ENCODE data around the gene TIGD6.

Gene TIGD6

DNA sequence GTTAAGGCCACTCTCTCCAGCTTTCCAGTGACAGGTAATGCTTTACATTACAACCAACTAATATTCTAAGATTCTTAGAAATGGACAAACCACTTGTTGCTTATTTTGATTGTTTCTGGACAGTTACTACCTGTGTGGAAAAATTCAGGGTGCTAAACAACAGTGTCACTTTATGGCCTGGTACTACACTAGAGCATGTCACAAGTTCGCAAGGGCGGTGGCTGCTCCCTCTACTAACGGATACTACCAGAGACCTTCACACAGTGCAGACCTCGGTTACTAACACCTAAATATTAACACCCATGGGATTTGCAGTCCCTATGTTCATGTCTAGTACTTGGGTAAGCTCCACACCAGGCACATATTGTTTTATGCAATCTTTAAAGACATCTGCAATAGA is 13.5 kb upstream of the TIGD6 start:
- Histone ChIP-seq H3K4me3 (ENCODE audit: insufficient read depth in 1 of 2, low read depth in 1 of 2, low read length in 2 of 2) (no peak overlapping the region), H3K4ac (ENCODE audit: low read depth in 1 of 2, low read length in 2 of 2) (no peak overlapping the region), H2AFZ (ENCODE audit: low read depth, low read length) (no peak overlapping the region), H2BK5ac (ENCODE audit: low read depth, low read length, poor library complexity, severe bottlenecking) (no peak overlapping the region), H2BK15ac (ENCODE audit: low read depth, poor library complexity, severe bottlenecking) (no peak overlapping the region), H4K8ac (ENCODE audit: low read length) (no peak overlapping the region), H2AK5ac (ENCODE audit: low read length, severe bottlenecking) (no peak overlapping the region), H3K18ac (ENCODE audit: low read depth in 1 of 2, low read length in 2 of 2) (no peak overlapping the region), H3K27ac (ENCODE audit: low read length, poor library complexity, severe bottlenecking) (no peak overlapping the region), H3K9me3 (ENCODE audit: control insufficient read depth, low read length) (peaks cover 18% of the 10 kb centered on the region), H3K79me1 (replicated peaks; ENCODE audit: low read length, poor library complexity, severe bottlenecking) (peaks cover 28% of the 10 kb centered on the region), H3K4me2 (ENCODE audit: low read length, poor library complexity, severe bottlenecking) (no peak overlapping the region), H2BK12ac (ENCODE audit: low read length in 2 of 2) (no peak overlapping the region), H4K91ac (ENCODE audit: low read length) (no peak overlapping the region), H2BK120ac (ENCODE audit: low read depth, low read length) (no peak overlapping the region), H3K9ac (ENCODE audit: low read length) (no peak overlapping the region), H3K14ac (ENCODE audit: low read length in 2 of 2) (no peak overlapping the region), H3K4me1 (ENCODE audit: control insufficient read depth, insufficient read depth, low read depth, low read length) (peaks cover 3% of the 10 kb centered on the region), H3K27me3 (ENCODE audit: control insufficient read depth in 1 of 2, insufficient read depth in 1 of 2, low read length in 2 of 2) (no peaks in the 10 kb centered on the region), H3K23ac (ENCODE audit: low read length in 2 of 2) (no peak overlapping the region), H3K36me3 (ENCODE audit: control insufficient read depth in 1 of 2, insufficient read depth in 2 of 2, low read depth in 1 of 2, low read length in 2 of 2) (peaks cover 33 to 85% of the 10 kb centered on the region in 2 experiments)
- WGBS: 98% methylated on average over 4 of the region's 4 CpGs
- no peak for DNase-seq

DNA sequence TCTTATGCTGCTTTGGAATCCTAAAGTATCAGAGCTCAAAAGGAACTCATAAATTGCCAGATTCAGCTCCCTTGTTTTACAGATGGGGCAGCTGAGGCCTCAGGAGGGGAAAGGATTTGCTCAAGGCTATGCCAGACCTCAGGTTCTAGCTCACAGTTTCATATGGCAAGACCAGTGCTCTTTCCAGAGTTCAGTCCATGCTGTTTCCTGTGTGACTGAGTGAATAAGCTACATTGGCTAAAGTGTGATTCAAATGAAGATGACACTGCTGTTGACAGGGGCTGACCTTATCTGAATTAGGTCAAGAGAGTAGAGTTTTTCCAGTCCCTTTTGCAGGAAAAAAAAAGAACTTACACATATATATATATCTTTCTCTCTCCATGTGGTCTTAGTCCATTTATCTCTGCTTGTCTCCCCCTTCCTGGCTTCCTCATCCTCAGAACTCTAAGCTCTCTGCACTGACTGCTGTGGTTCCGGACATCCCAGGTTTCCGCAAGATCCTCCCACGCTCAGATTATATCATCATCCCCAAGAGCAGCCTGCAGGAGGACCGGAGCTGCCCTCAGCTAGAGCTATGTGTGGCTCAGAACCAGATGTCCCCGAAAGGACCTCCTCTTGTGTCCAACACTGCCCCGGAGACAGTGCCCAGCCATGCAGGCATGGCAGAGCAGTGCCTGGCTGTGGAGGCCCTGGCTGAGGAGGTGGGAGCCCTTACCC is 9.4 kb upstream of the TIGD6 start:
- Histone ChIP-seq H2BK12ac (ENCODE audit: low read length in 2 of 2) (no peak overlapping the region), H2BK15ac (ENCODE audit: low read depth, poor library complexity, severe bottlenecking) (no peak overlapping the region), H3K4me1 (ENCODE audit: control insufficient read depth, insufficient read depth, low read depth, low read length) (peaks cover 2% of the 10 kb centered on the region), H4K91ac (ENCODE audit: low read length) (no peak overlapping the region), H3K4ac (ENCODE audit: low read depth in 1 of 2, low read length in 2 of 2) (no peak overlapping the region), H2BK5ac (ENCODE audit: low read depth, low read length, poor library complexity, severe bottlenecking) (no peak overlapping the region), H2AFZ (ENCODE audit: low read depth, low read length) (no peak overlapping the region), H2AK5ac (ENCODE audit: low read length, severe bottlenecking) (no peak overlapping the region), H3K23ac (ENCODE audit: low read length in 2 of 2) (no peak overlapping the region), H2BK120ac (ENCODE audit: low read depth, low read length) (no peak overlapping the region), H3K36me3 (ENCODE audit: control insufficient read depth in 1 of 2, insufficient read depth in 2 of 2, low read depth in 1 of 2, low read length in 2 of 2) (peaks cover 22 to 94% of the 10 kb centered on the region in 2 experiments), H3K4me3 (ENCODE audit: insufficient read depth in 1 of 2, low read depth in 1 of 2, low read length in 2 of 2) (no peak overlapping the region), H3K79me1 (replicated peaks; ENCODE audit: low read length, poor library complexity, severe bottlenecking) (peaks cover 32% of the 10 kb centered on the region), H3K14ac (ENCODE audit: low read length in 2 of 2) (no peak overlapping the region), H3K9ac (ENCODE audit: low read length) (peak overlapping the region; percentile 17), H3K18ac (ENCODE audit: low read depth in 1 of 2, low read length in 2 of 2) (no peak overlapping the region), H4K8ac (ENCODE audit: low read length) (no peak overlapping the region), H3K9me3 (ENCODE audit: control insufficient read depth, low read length) (peaks cover 6% of the 10 kb centered on the region), H3K4me2 (ENCODE audit: low read length, poor library complexity, severe bottlenecking) (no peak overlapping the region), H3K27ac (ENCODE audit: low read length, poor library complexity, severe bottlenecking) (no peak overlapping the region), H3K27me3 (ENCODE audit: control insufficient read depth in 1 of 2, insufficient read depth in 1 of 2, low read length in 2 of 2) (no peaks in the 10 kb centered on the region)
- peak; percentile 10 for DNase-seq
- WGBS: 99% methylated on average over 6 of the region's 6 CpGs

DNA sequence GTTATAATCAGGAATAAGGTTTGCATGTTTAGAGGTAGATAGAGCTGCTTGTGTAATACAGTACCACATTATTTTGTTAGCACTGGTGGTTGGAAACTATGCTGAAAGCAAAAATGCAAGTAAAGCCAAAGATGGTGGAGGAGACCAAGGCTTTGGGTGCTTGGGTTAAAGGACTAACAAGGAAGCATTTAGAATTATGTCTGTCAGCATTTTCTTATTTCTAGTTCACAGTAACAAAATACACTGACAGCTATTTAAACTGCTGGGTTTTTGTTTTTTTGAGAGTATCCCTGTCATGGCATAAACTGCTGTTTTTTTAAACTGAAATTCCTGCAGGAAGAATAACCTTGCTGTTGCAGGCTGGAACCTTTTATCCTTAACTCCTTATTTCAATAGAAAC is 6.6 kb upstream of the TIGD6 start:
- Histone ChIP-seq H3K9me3 (ENCODE audit: control insufficient read depth, low read length) (no peaks in the 10 kb centered on the region), H3K79me1 (replicated peaks; ENCODE audit: low read length, poor library complexity, severe bottlenecking) (peaks cover 31% of the 10 kb centered on the region)
- no peak for DNase-seq

DNA sequence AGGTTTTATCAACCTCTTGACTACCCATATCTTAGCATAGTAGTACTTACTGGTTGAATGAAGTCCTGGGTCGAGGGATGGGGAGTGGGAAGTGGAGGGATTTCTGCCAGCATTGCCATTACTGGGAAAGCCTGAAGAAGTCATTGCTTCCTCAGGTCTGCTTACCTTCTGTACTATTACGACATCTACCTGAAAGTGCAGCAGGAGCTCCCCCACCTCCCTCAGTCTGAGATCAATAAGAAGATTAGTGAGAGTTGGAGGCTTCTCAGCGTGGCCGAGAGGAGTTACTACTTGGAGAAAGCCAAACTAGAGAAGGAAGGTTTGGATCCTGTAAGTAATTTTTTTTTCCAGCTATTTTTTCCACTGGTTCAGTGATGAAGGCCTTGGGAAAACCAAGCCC is 5.9 kb upstream of the TIGD6 start:
- Histone ChIP-seq H3K18ac (ENCODE audit: low read depth in 1 of 2, low read length in 2 of 2) (no peak overlapping the region), H3K4me3 (ENCODE audit: insufficient read depth in 1 of 2, low read depth in 1 of 2, low read length in 2 of 2) (no peak overlapping the region), H4K8ac (ENCODE audit: low read length) (no peak overlapping the region), H2AFZ (ENCODE audit: low read depth, low read length) (no peak overlapping the region), H3K4me1 (ENCODE audit: control insufficient read depth, insufficient read depth, low read depth, low read length) (peaks cover 4% of the 10 kb centered on the region), H2BK12ac (ENCODE audit: low read length in 2 of 2) (no peak overlapping the region), H3K9me3 (ENCODE audit: control insufficient read depth, low read length) (no peaks in the 10 kb centered on the region), H2AK5ac (ENCODE audit: low read length, severe bottlenecking) (no peak overlapping the region), H3K4me2 (ENCODE audit: low read length, poor library complexity, severe bottlenecking) (no peak overlapping the region), H3K36me3 (ENCODE audit: control insufficient read depth in 1 of 2, insufficient read depth in 2 of 2, low read depth in 1 of 2, low read length in 2 of 2) (peaks cover 15 to 74% of the 10 kb centered on the region in 2 experiments), H3K27ac (ENCODE audit: low read length, poor library complexity, severe bottlenecking) (no peak overlapping the region), H3K14ac (ENCODE audit: low read length in 2 of 2) (no peak overlapping the region), H3K23ac (ENCODE audit: low read length in 2 of 2) (no peak overlapping the region), H3K27me3 (ENCODE audit: control insufficient read depth in 1 of 2, insufficient read depth in 1 of 2, low read length in 2 of 2) (no peaks in the 10 kb centered on the region), H3K9ac (ENCODE audit: low read length) (no peak overlapping the region), H2BK15ac (ENCODE audit: low read depth, poor library complexity, severe bottlenecking) (no peak overlapping the region), H2BK120ac (ENCODE audit: low read depth, low read length) (no peak overlapping the region), H2BK5ac (ENCODE audit: low read depth, low read length, poor library complexity, severe bottlenecking) (no peak overlapping the region), H3K79me1 (replicated peaks; ENCODE audit: low read length, poor library complexity, severe bottlenecking) (peaks cover 31% of the 10 kb centered on the region), H4K91ac (ENCODE audit: low read length) (no peak overlapping the region), H3K4ac (ENCODE audit: low read depth in 1 of 2, low read length in 2 of 2) (no peak overlapping the region)
- WGBS: 100% methylated on average over 3 of the region's 4 CpGs
- no peak for DNase-seq

More for the DNA sequence above, 6.6 kb upstream of the TIGD6 start:
- no peak overlapping the region for H3K4ac ChIP-seq (ENCODE audit: low read depth in 1 of 2, low read length in 2 of 2)
- no peak overlapping the region for H3K4me2 ChIP-seq (ENCODE audit: low read length, poor library complexity, severe bottlenecking)
- H2BK5ac ChIP-seq (ENCODE audit: low read depth, low read length, poor library complexity, severe bottlenecking): no peak overlapping the region
- no peak overlapping the region for H3K27ac ChIP-seq (ENCODE audit: low read length, poor library complexity, severe bottlenecking)
- H3K9ac ChIP-seq (ENCODE audit: low read length): no peak overlapping the region
- no peak overlapping the region for H3K14ac ChIP-seq (ENCODE audit: low read length in 2 of 2)
- no peak overlapping the region for H2BK12ac ChIP-seq (ENCODE audit: low read length in 2 of 2)
- H3K27me3 ChIP-seq (ENCODE audit: control insufficient read depth in 1 of 2, insufficient read depth in 1 of 2, low read length in 2 of 2): no peaks in the 10 kb centered on the region
- H3K23ac ChIP-seq (ENCODE audit: low read length in 2 of 2): no peak overlapping the region
- H2AK5ac ChIP-seq (ENCODE audit: low read length, severe bottlenecking): no peak overlapping the region
- no peak overlapping the region for H3K4me3 ChIP-seq (ENCODE audit: insufficient read depth in 1 of 2, low read depth in 1 of 2, low read length in 2 of 2)
- no peak overlapping the region for H2AFZ ChIP-seq (ENCODE audit: low read depth, low read length)
- no peak overlapping the region for H2BK15ac ChIP-seq (ENCODE audit: low read depth, poor library complexity, severe bottlenecking)
- no peak overlapping the region for H4K91ac ChIP-seq (ENCODE audit: low read length)
- peaks cover 4% of the 10 kb centered on the region for H3K4me1 ChIP-seq (ENCODE audit: control insufficient read depth, insufficient read depth, low read depth, low read length)
- H4K8ac ChIP-seq (ENCODE audit: low read length): no peak overlapping the region
- H3K18ac ChIP-seq (ENCODE audit: low read depth in 1 of 2, low read length in 2 of 2): no peak overlapping the region
- H2BK120ac ChIP-seq (ENCODE audit: low read depth, low read length): no peak overlapping the region
- H3K36me3 ChIP-seq (ENCODE audit: control insufficient read depth in 1 of 2, insufficient read depth in 2 of 2, low read depth in 1 of 2, low read length in 2 of 2): peaks cover 16 to 78% of the 10 kb centered on the region in 2 experiments
